ENCODE results near the gene TTC24.

TTC24 gene

DNA sequence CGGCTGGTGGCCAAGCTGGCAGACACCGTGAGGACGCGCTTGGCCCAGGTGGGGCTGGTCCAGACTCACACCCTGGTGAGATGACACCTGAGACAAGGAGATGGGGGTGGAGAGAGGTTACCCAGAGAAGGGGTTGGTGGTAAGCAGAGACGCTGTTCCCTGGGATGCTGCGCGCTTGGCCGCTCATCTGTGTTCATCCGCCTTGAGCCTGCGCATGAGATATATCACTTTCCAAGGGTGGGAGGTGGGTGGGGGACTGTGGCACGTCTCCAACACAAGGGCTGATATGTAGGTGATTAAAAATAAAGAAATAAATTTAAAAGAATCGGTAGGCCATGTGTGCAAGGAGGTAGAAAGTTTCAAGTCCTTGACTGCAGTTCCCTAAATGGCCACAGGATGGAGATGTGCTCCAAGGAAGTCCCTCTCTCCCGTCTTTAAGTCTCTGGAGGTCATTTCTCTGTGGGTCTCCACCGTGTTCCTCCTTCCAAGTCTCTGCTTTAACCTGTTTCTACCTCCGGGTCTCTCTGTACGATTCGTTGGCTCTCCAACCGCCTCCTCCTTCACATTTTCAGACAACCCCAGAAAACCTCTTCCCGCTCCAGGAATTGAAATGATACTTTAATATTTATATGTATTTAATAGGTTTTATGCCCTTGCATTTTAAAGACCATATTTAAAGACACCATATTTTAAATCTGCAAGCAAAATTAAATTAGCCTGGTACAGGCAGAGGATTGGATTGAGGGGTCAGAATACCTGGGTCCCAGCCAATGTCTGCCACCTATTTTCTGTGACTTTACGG lies 4.5 kb downstream of the TTC24 start:
- Histone ChIP-seq H3K4me2 (ENCODE audit: low read depth, low read length, poor library complexity, severe bottlenecking) (peak overlapping the region; percentile 16), H2AFZ (ENCODE audit: low read depth, low read length, severe bottlenecking) (no peak overlapping the region), H3K9ac (ENCODE audit: low read length) (no peak overlapping the region), H3K27ac (ENCODE audit: low read depth, low read length) (no peak overlapping the region), H3K27me3 (ENCODE audit: low read length) (no peaks in the 10 kb centered on the region), H3K4me3 (ENCODE audit: insufficient read depth, low read length, poor library complexity, severe bottlenecking) (no peak overlapping the region), H3K36me3 (ENCODE audit: low read length) (no peaks in the 10 kb centered on the region), H4K20me1 (ENCODE audit: low read depth, low read length) (no peaks in the 10 kb centered on the region), H3F3A (ENCODE audit: insufficient read depth) (no peaks in the 10 kb centered on the region), H3K79me2 (ENCODE audit: insufficient read depth, low read length) (no peaks in the 10 kb centered on the region), H3K9me2 (replicated peaks; ENCODE audit: insufficient read depth, low read length) (no peaks in the 10 kb centered on the region), H3K9me3 (ENCODE audit: insufficient read depth, low read length) (no peaks in the 10 kb centered on the region)
- TF ChIP-seq EZH2phosphoT487 (conservative IDR thresholded peaks at IDR 0.05; ENCODE audit: low read length) = no peak
- TF ChIP-seq, protein P1, sequence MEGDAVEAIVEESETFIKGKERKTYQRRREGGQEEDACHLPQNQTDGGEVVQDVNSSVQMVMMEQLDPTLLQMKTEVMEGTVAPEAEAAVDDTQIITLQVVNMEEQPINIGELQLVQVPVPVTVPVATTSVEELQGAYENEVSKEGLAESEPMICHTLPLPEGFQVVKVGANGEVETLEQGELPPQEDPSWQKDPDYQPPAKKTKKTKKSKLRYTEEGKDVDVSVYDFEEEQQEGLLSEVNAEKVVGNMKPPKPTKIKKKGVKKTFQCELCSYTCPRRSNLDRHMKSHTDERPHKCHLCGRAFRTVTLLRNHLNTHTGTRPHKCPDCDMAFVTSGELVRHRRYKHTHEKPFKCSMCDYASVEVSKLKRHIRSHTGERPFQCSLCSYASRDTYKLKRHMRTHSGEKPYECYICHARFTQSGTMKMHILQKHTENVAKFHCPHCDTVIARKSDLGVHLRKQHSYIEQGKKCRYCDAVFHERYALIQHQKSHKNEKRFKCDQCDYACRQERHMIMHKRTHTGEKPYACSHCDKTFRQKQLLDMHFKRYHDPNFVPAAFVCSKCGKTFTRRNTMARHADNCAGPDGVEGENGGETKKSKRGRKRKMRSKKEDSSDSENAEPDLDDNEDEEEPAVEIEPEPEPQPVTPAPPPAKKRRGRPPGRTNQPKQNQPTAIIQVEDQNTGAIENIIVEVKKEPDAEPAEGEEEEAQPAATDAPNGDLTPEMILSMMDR (IDR thresholded peaks at IDR 0.05; ENCODE audit: insufficient read depth, low read length, poor library complexity, severe bottlenecking) = peak; percentile 32

DNA sequence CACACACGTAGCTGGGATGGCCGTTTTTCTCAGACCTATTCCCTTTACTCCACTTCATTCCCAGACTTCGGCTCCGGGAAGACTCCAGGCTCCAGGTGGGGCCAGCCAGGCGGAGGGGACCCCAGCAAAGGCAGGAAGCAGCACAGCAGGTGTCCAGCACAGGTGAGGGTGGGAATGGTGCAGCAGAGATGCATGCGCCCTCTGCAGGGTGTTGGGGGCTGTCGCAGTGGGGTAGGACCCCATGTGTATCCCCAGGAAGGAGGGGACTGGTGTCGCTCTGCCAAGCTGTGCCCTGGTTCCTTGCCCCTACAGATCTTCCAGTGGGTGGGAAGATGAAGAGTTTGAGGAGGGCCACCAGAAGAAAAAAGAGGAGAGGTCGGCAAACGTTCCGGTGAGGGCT lies 5.3 kb downstream of the TTC24 start:
- Histone ChIP-seq H2AFZ (ENCODE audit: low read depth, low read length, severe bottlenecking) (no peak overlapping the region), H3K9me2 (replicated peaks; ENCODE audit: insufficient read depth, low read length) (no peaks in the 10 kb centered on the region), H3K9me3 (ENCODE audit: insufficient read depth, low read length) (no peaks in the 10 kb centered on the region), H3K4me2 (ENCODE audit: low read depth, low read length, poor library complexity, severe bottlenecking) (no peak overlapping the region), H3K27me3 (ENCODE audit: low read length) (no peaks in the 10 kb centered on the region), H4K20me1 (ENCODE audit: low read depth, low read length) (no peaks in the 10 kb centered on the region), H3K9ac (ENCODE audit: low read length) (no peak overlapping the region), H3K4me3 (ENCODE audit: insufficient read depth, low read length, poor library complexity, severe bottlenecking) (no peak overlapping the region), H3K79me2 (ENCODE audit: insufficient read depth, low read length) (no peaks in the 10 kb centered on the region), H3F3A (ENCODE audit: insufficient read depth) (no peaks in the 10 kb centered on the region), H3K27ac (ENCODE audit: low read depth, low read length) (no peak overlapping the region), H3K36me3 (ENCODE audit: low read length) (no peaks in the 10 kb centered on the region)
- TF ChIP-seq, protein P1 (IDR thresholded peaks at IDR 0.05; ENCODE audit: insufficient read depth, low read length, poor library complexity, severe bottlenecking) = peak; percentile 74
- TF ChIP-seq EZH2phosphoT487 (conservative IDR thresholded peaks at IDR 0.05; ENCODE audit: low read length) = no peak

DNA sequence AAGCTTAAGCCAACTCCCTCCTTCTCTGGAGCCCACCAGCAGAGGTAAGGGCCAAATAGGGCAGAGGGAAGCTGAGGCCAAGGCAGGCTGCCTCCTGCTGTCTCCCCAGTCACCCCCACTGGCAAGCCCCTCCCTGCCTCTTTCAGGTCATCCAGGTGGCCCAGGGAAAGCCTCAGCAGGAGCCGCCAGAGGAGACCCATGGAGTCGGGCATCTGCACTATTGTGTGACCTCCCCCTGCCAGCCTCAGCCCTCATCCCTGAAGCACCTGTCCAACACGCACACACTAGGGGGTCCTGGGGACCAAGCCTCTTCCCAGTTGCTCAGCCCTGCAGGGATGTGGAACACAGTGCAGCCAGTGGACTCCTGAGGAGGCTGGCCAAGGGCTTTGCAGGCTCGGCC lies 6.8 kb downstream of the TTC24 start:
- H3K27ac ChIP-seq (ENCODE audit: low read depth, low read length) = no peak overlapping the region
- H3K9me3 ChIP-seq (ENCODE audit: insufficient read depth, low read length) = no peaks in the 10 kb centered on the region
- no peak overlapping the region for H3K4me2 ChIP-seq (ENCODE audit: low read depth, low read length, poor library complexity, severe bottlenecking)
- H3K79me2 ChIP-seq (ENCODE audit: insufficient read depth, low read length) = no peaks in the 10 kb centered on the region
- H3K9me2 ChIP-seq (replicated peaks; ENCODE audit: insufficient read depth, low read length) = no peaks in the 10 kb centered on the region
- H3K4me3 ChIP-seq (ENCODE audit: insufficient read depth, low read length, poor library complexity, severe bottlenecking) = no peak overlapping the region
- TF ChIP-seq EZH2phosphoT487 (conservative IDR thresholded peaks at IDR 0.05; ENCODE audit: low read length) = no peak
- TF ChIP-seq, protein P1 (IDR thresholded peaks at IDR 0.05; ENCODE audit: insufficient read depth, low read length, poor library complexity, severe bottlenecking) = no peak
- H3F3A ChIP-seq (ENCODE audit: insufficient read depth) = no peaks in the 10 kb centered on the region
- H3K9ac ChIP-seq (ENCODE audit: low read length) = no peak overlapping the region
- H4K20me1 ChIP-seq (ENCODE audit: low read depth, low read length) = no peaks in the 10 kb centered on the region
- no peak overlapping the region for H2AFZ ChIP-seq (ENCODE audit: low read depth, low read length, severe bottlenecking)
- no peaks in the 10 kb centered on the region for H3K27me3 ChIP-seq (ENCODE audit: low read length)
- H3K36me3 ChIP-seq (ENCODE audit: low read length) = no peaks in the 10 kb centered on the region

Data from SU-DHL-6 (cell line).